HG02759 (cell line): ENCODE data around the gene LNX1.

ENCODE experiments used
- ATAC-seq: cut with Tn5 transposase; IDR thresholded peaks from one replicate; pipeline ENCODE4 v1.9.1; 2021; ENCODE audit warnings: mild to moderate bottlenecking, moderate library complexity; ENCODE audit not compliant: unreplicated experiment

Gene LNX1

GRCh38 chr4:53501561-53501960 is 89.7 kb downstream of the LNX1 start:
- ATAC-seq, result no peak

- no peak for ATAC-seq
Observed at GRCh38 chr4:53500546-53500945, 90.7 kb downstream of the LNX1 start.

GRCh38 chr4:53499791-53500190 is 91.5 kb downstream of the LNX1 start:
- no peak for ATAC-seq

GRCh38 chr4:53498706-53499105 is 92.6 kb downstream of the LNX1 start:
- no peak for ATAC-seq

- ATAC-seq, result no peak
Observed at GRCh38 chr4:53497487-53498244, 93.6 kb downstream of the LNX1 start.

GRCh38 chr4:53494851-53495250 is 96.4 kb downstream of the LNX1 start:
- ATAC-seq, result no peak

- ATAC-seq, result no peak
Observed at GRCh38 chr4:53490965-53491622, 100.2 kb downstream of the LNX1 start.

- no peak for ATAC-seq
Observed at GRCh38 chr4:53490161-53490956, 100.9 kb downstream of the LNX1 start.

- no peak for ATAC-seq
Observed at GRCh38 chr4:53489279-53489889, 101.9 kb downstream of the LNX1 start.

GRCh38 chr4:53487766-53488165 is 103.5 kb downstream of the LNX1 start:
- no peak for ATAC-seq

GRCh38 chr4:53485658-53486040 is 105.6 kb downstream of the LNX1 start:
- ATAC-seq, result no peak

- ATAC-seq, result no peak
Observed at GRCh38 chr4:53484911-53485657, 106.2 kb downstream of the LNX1 start.

GRCh38 chr4:53483250-53483649 is 108.0 kb downstream of the LNX1 start:
- ATAC-seq, result no peak

GRCh38 chr4:53481586-53481985 is 109.7 kb downstream of the LNX1 start:
- ATAC-seq, result no peak

- ATAC-seq, result no peak
Observed at GRCh38 chr4:53480909-53481308, 110.4 kb downstream of the LNX1 start.

- ATAC-seq, result no peak
Observed at GRCh38 chr4:53479736-53480525, 111.4 kb downstream of the LNX1 start.

GRCh38 chr4:53478671-53479456 is 112.4 kb downstream of the LNX1 start:
- no peak for ATAC-seq

GRCh38 chr4:53477636-53478035 is 113.7 kb downstream of the LNX1 start:
- ATAC-seq, result no peak

- no peak for ATAC-seq
Observed at GRCh38 chr4:53477038-53477565, 114.2 kb downstream of the LNX1 start.
